ENCODE data around the gene KCNIP1. TPM values are rescaled to one million over a fixed set of nuclear protein-coding genes. Genes with fewer than 3 reads are reported as not detected.

The KCNIP1 gene
- total and polyA plus RNA-seq, 10 of the 15 experiments (the other 5 are each of a cell fraction or from before 2014, with no cell fraction given), result not detected

DNA sequence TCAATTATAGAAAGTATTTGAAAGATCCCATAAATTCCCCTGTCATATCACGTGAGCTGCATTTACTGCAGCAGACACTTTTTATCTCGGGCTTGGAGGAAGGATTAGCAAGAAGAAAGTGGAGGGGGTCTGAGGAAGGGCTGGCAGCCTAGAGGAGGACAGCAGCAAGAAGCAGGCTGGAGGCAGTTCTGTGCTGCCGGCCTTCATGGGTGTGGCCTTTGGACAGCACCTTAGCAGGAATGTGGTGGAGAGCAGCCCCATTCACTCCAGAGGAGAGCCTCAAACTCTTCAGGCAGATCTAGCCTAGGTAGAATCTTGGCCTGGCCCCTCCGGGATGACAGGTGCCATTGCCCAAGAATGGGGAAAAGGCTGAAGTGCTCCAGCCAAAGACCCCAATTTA, 189.9 kb downstream of the KCNIP1 start (continued):
- TF ChIP-seq, protein P1, sequence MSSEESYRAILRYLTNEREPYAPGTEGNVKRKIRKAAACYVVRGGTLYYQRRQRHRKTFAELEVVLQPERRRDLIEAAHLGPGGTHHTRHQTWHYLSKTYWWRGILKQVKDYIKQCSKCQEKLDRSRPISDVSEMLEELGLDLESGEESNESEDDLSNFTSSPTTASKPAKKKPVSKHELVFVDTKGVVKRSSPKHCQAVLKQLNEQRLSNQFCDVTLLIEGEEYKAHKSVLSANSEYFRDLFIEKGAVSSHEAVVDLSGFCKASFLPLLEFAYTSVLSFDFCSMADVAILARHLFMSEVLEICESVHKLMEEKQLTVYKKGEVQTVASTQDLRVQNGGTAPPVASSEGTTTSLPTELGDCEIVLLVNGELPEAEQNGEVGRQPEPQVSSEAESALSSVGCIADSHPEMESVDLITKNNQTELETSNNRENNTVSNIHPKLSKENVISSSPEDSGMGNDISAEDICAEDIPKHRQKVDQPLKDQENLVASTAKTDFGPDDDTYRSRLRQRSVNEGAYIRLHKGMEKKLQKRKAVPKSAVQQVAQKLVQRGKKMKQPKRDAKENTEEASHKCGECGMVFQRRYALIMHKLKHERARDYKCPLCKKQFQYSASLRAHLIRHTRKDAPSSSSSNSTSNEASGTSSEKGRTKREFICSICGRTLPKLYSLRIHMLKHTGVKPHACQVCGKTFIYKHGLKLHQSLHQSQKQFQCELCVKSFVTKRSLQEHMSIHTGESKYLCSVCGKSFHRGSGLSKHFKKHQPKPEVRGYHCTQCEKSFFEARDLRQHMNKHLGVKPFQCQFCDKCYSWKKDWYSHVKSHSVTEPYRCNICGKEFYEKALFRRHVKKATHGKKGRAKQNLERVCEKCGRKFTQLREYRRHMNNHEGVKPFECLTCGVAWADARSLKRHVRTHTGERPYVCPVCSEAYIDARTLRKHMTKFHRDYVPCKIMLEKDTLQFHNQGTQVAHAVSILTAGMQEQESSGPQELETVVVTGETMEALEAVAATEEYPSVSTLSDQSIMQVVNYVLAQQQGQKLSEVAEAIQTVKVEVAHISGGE (CRISPR knock-in tag; IDR thresholded peaks at IDR 0.05), result no peak
- TF ChIP-seq, protein P2, sequence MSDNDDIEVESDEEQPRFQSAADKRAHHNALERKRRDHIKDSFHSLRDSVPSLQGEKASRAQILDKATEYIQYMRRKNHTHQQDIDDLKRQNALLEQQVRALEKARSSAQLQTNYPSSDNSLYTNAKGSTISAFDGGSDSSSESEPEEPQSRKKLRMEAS (IDR thresholded peaks at IDR 0.05; ENCODE audit: low read depth, low read length), result no peak
- TF ChIP-seq BRCA1 (IDR thresholded peaks at IDR 0.05; ENCODE audit: low read depth, low read length), result no peak

DNA sequence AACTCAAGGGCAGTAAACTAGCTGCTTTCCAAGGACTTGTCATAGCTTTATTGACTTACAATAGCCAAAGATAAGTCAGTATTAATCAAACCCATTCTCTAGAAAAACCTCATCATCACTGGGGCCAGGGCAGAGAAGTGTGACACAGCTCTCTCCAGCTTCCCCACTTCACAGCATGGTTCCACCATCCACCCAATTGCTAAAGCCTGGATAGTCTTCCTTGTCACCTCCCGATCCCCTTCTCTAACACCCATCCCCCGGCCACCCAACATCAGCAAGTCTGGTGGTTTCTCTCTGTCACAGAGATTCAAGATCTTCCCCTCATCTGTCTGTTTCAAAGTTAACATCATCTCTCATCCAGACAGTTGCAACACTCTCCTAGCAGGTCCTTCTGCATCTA, 191.1 kb downstream of the KCNIP1 start:
- in situ Hi-C loops (cut with MboI), result no loop called here
- Histone ChIP-seq H3K4me3 (no peak overlapping the region), H3K79me2 (ENCODE audit: control insufficient read depth, insufficient read depth, low read length) (no peaks in the 10 kb centered on the region), H3K27me3 (replicated peaks in 1 of 2; ENCODE audit: control insufficient read depth in 2 of 2, insufficient read depth in 2 of 2, low read length in 1 of 2) (peaks cover 2 to 3% of the 10 kb centered on the region in 2 experiments; a peak in 2 of 4 replicates), H2AFZ (ENCODE audit: control insufficient read depth, low read depth, low read length) (no peak overlapping the region), H3K36me3 (ENCODE audit: control insufficient read depth in 2 of 2, insufficient read depth in 2 of 2, low read length in 1 of 2) (no peaks in the 10 kb centered on the region), H3K9ac (ENCODE audit: control insufficient read depth, insufficient read depth, low read length) (no peak overlapping the region), H3K4me1 (ENCODE audit: control insufficient read depth, insufficient read depth, low read length) (no peaks in the 10 kb centered on the region), H4K20me1 (ENCODE audit: control insufficient read depth, insufficient read depth) (no peaks in the 10 kb centered on the region), H3K4me2 (ENCODE audit: control insufficient read depth, insufficient read depth) (no peak overlapping the region), H3K9me3 (replicated peaks; ENCODE audit: control insufficient read depth, insufficient read depth, low read length) (no peaks in the 10 kb centered on the region), H3K27ac (ENCODE audit: control insufficient read depth, insufficient read depth) (no peak overlapping the region)
- intact Hi-C loops (cut with micrococcal nuclease; ENCODE audit: unreplicated experiment), result no loop called here
- TF ChIP-seq, protein P3, sequence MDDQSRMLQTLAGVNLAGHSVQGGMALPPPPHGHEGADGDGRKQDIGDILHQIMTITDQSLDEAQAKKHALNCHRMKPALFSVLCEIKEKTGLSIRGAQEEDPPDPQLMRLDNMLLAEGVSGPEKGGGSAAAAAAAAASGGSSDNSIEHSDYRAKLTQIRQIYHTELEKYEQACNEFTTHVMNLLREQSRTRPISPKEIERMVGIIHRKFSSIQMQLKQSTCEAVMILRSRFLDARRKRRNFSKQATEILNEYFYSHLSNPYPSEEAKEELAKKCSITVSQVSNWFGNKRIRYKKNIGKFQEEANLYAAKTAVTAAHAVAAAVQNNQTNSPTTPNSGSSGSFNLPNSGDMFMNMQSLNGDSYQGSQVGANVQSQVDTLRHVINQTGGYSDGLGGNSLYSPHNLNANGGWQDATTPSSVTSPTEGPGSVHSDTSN (IDR thresholded peaks at IDR 0.05; ENCODE audit: insufficient replicate concordance, low read depth, low read length), result no peak
- TF ChIP-seq, protein P4, sequence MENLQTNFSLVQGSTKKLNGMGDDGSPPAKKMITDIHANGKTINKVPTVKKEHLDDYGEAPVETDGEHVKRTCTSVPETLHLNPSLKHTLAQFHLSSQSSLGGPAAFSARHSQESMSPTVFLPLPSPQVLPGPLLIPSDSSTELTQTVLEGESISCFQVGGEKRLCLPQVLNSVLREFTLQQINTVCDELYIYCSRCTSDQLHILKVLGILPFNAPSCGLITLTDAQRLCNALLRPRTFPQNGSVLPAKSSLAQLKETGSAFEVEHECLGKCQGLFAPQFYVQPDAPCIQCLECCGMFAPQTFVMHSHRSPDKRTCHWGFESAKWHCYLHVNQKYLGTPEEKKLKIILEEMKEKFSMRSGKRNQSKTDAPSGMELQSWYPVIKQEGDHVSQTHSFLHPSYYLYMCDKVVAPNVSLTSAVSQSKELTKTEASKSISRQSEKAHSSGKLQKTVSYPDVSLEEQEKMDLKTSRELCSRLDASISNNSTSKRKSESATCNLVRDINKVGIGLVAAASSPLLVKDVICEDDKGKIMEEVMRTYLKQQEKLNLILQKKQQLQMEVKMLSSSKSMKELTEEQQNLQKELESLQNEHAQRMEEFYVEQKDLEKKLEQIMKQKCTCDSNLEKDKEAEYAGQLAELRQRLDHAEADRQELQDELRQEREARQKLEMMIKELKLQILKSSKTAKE (IDR thresholded peaks at IDR 0.05; ENCODE audit: low read depth, poor library complexity, severe bottlenecking), result no peak
- DNase-seq (ENCODE audit: low read depth, low spot score) (no peak), ATAC-seq (no peak), FAIRE-seq (no peak)
- ChIA-PET POLR2A (no interaction called here), CTCF (no interaction called here), RAD21 (ENCODE audit: unreplicated experiment) (no interaction called here), SMC1A (ENCODE audit: uncharacterized antibody, unreplicated experiment) (no interaction called here)
- no TSS peak for BruUV-seq (replicated peaks)
- 4% methylated on average over 2 of the region's 2 CpGs for WGBS (ENCODE audit: insufficient coverage, insufficient replicate concordance, low lambda C conversion rate, missing lambda C conversion rate)

All from GM12878 (cell line).